M059J (cell line): ENCODE measurements around the gene FRMD6. TPM values are rescaled to one million over a fixed set of nuclear protein-coding genes. Genes with fewer than 3 reads are reported as not detected.

Experiments
- DNase-seq: peaks from one replicate; pipeline ENCODE4 v3.0.0-alpha.2; 2012; ENCODE audit warnings: low read depth
- total RNA-seq: library from RNA; depleted of rRNA; stranded (reverse); fragments of >200 nt; shearing (Covaris generic); gene quantifications from 2 replicates; pipeline ENCODE4 v1.2.3, GENCODE V29; 2014; rRNA removed

The FRMD6 gene
- total RNA-seq, 1 experiment from 2014 or later = 132 TPM

GRCh38 chr14:51776102-51776894, 124.6 kb downstream of the FRMD6 start:
- peak; percentile 60 for DNase-seq

DNA sequence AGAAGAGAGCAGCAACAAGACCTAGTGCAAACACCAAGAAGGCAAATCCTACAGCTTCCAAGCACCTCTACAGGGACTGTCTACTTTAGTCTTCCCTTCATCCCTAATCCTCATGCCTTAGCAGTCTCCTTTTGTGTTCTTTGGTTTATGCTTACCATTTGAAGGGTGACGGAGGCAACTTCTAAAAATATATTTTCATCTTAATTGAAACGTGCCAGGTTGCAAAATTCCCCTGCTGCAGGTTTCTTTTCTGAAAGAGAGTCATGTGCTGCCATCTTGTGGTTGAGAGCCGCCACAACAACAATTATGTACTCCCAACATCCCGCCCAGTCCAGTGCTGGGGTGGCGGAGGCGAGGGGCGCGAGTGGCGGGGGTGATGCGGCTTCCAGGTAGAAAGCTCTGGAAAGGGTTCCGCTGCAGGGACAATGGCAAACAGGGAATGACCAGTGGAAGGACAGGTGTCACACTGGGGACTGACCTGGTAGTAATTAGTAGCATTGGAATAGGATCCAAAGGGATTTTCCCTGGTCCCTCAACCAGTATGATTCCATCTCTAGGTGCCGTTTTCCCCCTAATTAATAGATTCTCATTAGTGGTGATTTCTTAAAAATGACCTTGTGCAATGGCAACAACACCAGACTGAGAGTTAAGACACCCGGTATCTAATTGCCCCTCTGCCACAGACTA, 128.4 kb downstream of the FRMD6 start:
- DNase-seq = peak; percentile 65

Other genes with a start within 250 kb of the FRMD6 start
- 13.9 and 14.7 TPM in 2 replicates for gene GNG2, start 208.7 kb downstream of the FRMD6 start, total RNA-seq